OCI-LY7 (cell line): ENCODE data around the gene ARHGEF38.

ENCODE experiments used
- EZH2phosphoT487 ChIP-seq: fragments of 200-600 bp; sonication (generic); IDR thresholded peaks from 2 replicates; pipeline ENCODE4 v1.6.1; 2018; ENCODE audit warnings: low read depth, borderline replicate concordance, mild to moderate bottlenecking, mixed run types, antibody characterized with exemption, low read length, moderate library complexity, mixed read lengths
- TF ChIP-seq, protein P1 (sequence below): fragments of 200-600 bp; sonication (generic); conservative IDR thresholded peaks from 2 replicates; pipeline ENCODE4 v1.5.1; 2014; ENCODE audit warnings: mild to moderate bottlenecking, antibody characterized with exemption, low read length, moderate library complexity, mixed read lengths

DNA sequence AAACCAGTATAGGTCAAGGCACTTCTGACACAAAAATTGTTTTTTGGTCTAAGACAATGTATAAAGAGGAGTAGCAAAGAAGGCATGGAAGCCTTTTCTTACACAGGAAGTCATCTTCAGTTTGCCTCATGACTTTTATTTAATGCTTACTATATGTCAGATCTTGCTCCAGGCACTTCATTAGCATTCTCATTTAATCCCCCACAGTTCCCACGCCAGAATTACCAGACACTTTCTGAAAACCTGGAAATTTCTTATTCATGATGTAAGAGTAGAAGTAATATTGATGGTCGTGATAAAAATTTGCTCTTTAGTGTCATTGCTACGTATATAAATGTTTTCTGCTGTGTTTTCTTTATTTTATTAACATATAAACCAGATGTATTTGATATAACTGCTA, 39.2 kb downstream of the ARHGEF38 start:
- TF ChIP-seq, protein P1, sequence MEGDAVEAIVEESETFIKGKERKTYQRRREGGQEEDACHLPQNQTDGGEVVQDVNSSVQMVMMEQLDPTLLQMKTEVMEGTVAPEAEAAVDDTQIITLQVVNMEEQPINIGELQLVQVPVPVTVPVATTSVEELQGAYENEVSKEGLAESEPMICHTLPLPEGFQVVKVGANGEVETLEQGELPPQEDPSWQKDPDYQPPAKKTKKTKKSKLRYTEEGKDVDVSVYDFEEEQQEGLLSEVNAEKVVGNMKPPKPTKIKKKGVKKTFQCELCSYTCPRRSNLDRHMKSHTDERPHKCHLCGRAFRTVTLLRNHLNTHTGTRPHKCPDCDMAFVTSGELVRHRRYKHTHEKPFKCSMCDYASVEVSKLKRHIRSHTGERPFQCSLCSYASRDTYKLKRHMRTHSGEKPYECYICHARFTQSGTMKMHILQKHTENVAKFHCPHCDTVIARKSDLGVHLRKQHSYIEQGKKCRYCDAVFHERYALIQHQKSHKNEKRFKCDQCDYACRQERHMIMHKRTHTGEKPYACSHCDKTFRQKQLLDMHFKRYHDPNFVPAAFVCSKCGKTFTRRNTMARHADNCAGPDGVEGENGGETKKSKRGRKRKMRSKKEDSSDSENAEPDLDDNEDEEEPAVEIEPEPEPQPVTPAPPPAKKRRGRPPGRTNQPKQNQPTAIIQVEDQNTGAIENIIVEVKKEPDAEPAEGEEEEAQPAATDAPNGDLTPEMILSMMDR: no peak
- no peak for TF ChIP-seq EZH2phosphoT487
